IMR-90 (cell line): ENCODE data around the gene NKIRAS1. TPM values are rescaled to one million over a fixed set of nuclear protein-coding genes. Genes with fewer than 3 reads are reported as not detected.
"Not testable (repeated sequence)": the region's sequence is repeated elsewhere in the genome, so short reads cannot be mapped to it uniquely, and the experiment has no call there.

Source experiments
- ATAC-seq: fragments of 200-7000 bp; cut with Tn5 transposase; 2 replicates; pipeline ENCODE4 v1.9.1; 2020; ENCODE audit warnings: low read depth, mild to moderate bottlenecking, moderate library complexity
- BruUV-seq: library from RNA; stranded (reverse); fragments of 400-500 nt; replicated peaks from 2 replicates; lab custom pipeline; 2021; lab: Mats Ljungman, UMichigan
- CTCF ChIA-PET: fragments of 300-600 bp; formaldehyde crosslinking; extraction: SDS; loops from one replicate; lab custom pipeline; 2021; ENCODE audit warnings: antibody characterized with exemption; lab: Yijun Ruan, JAX
- POLR2A ChIA-PET: fragments of 300-600 bp; sonication (Branson Sonifier 250); formaldehyde crosslinking; loops from one replicate; lab custom pipeline; 2022; ENCODE audit warnings: antibody characterized with exemption; ENCODE audit not compliant: unreplicated experiment; lab: Charles Lee
- DNase-seq: peaks from one replicate; pipeline ENCODE4 v3.0.0; 2013
- H2AFZ ChIP-seq: replicated peaks from 2 replicates; pipeline ENCODE3; 2013; ENCODE audit warnings: low read length, mild to moderate bottlenecking; ENCODE audit not compliant: poor library complexity
- H2AK5ac ChIP-seq: 2 replicates; pipeline ENCODE4 v1.6.1; 2013; ENCODE audit warnings: low read depth, low read length, inconsistent platforms
- H2AK9ac ChIP-seq: replicated peaks from 2 replicates; pipeline ENCODE3; 2013; ENCODE audit warnings: mild to moderate bottlenecking, low read depth, low read length, moderate library complexity; ENCODE audit not compliant: poor library complexity
- H2BK120ac ChIP-seq: 2 replicates; pipeline ENCODE4 v1.6.1; 2013; ENCODE audit warnings: low read depth, low read length, inconsistent platforms
- H2BK15ac ChIP-seq: 3 replicates; pipeline ENCODE4 v1.6.1; 2013; ENCODE audit warnings: low read depth, low read length, inconsistent platforms
- H2BK20ac ChIP-seq: 2 replicates; pipeline ENCODE4 v1.6.1; 2013; ENCODE audit warnings: low read depth, mild to moderate bottlenecking, inconsistent platforms, low read length, moderate library complexity
- H2BK5ac ChIP-seq: 2 replicates; pipeline ENCODE4 v1.6.1; 2013; ENCODE audit warnings: mild to moderate bottlenecking, low read depth, low read length, inconsistent platforms; ENCODE audit not compliant: poor library complexity, severe bottlenecking
- H3K14ac ChIP-seq: replicated peaks from 2 replicates; pipeline ENCODE4 v1.6.1; 2013; ENCODE audit warnings: low read depth, low read length, inconsistent platforms
- H3K18ac ChIP-seq: 2 replicates; pipeline ENCODE4 v1.6.1; 2013; ENCODE audit warnings: low read depth, low read length, control low read depth
- H3K23ac ChIP-seq: 2 replicates; pipeline ENCODE4 v1.6.1; 2013; ENCODE audit warnings: low read depth, low read length, inconsistent platforms
- H3K27ac ChIP-seq: 2 replicates; pipeline ENCODE4 v1.5.1; 2013; ENCODE audit warnings: mild to moderate bottlenecking, control low read depth, low read length; ENCODE audit not compliant: insufficient read depth
- H3K27me3 ChIP-seq: 2 replicates; pipeline ENCODE4 v1.6.1; 2013; ENCODE audit warnings: low read length; ENCODE audit not compliant: control insufficient read depth, insufficient read depth
- H3K36me3 ChIP-seq: 2 replicates; pipeline ENCODE4 v1.6.1; 2013; ENCODE audit warnings: low read length, mixed read lengths; ENCODE audit not compliant: control insufficient read depth, insufficient read depth
- H3K4ac ChIP-seq: 2 replicates; pipeline ENCODE4 v1.6.1; 2013; ENCODE audit warnings: low read depth, low read length, inconsistent platforms
- H3K4me1 ChIP-seq: 2 replicates; pipeline ENCODE4 v1.6.1; 2013; ENCODE audit warnings: low read length, mixed read lengths; ENCODE audit not compliant: control insufficient read depth, insufficient read depth
- H3K4me2 ChIP-seq: 2 replicates; pipeline ENCODE4 v1.6.1; 2013; ENCODE audit warnings: low read depth, mild to moderate bottlenecking, control low read depth, low read length, moderate library complexity
- H3K4me3 ChIP-seq: 2 replicates; pipeline ENCODE4 v1.5.1; 2013; ENCODE audit warnings: low read depth, mild to moderate bottlenecking, control low read depth, low read length, moderate library complexity; ENCODE audit not compliant: insufficient read depth
- H3K56ac ChIP-seq: 2 replicates; pipeline ENCODE4 v1.6.1; 2013; ENCODE audit warnings: low read length, inconsistent platforms; ENCODE audit not compliant: insufficient read depth; ENCODE audit errors: extremely low read depth
- H3K79me1 ChIP-seq, 2 experiments: 2 replicates each; pipeline ENCODE4 v1.6.1; 2013; ENCODE audit warnings: low read length in 2 of 2, inconsistent platforms in 1 of 2, low read depth in 1 of 2
- H3K9ac ChIP-seq: 2 replicates; pipeline ENCODE4 v1.6.1; 2013; ENCODE audit warnings: low read depth, low read length, control low read depth
- H3K9me1 ChIP-seq: 2 replicates; pipeline ENCODE4 v1.6.1; 2013; ENCODE audit warnings: low read length, inconsistent platforms; ENCODE audit not compliant: insufficient read depth
- H3K9me3 ChIP-seq: 2 replicates; pipeline ENCODE4 v1.6.1; 2013; ENCODE audit warnings: low read length; ENCODE audit not compliant: control insufficient read depth, insufficient read depth
- H4K20me1 ChIP-seq: 2 replicates; pipeline ENCODE4 v1.6.1; 2013; ENCODE audit warnings: low read length, inconsistent platforms; ENCODE audit not compliant: insufficient read depth
- H4K5ac ChIP-seq: 2 replicates; pipeline ENCODE4 v1.6.1; 2013; ENCODE audit warnings: mild to moderate bottlenecking, low read depth, low read length, control low read depth
- H4K8ac ChIP-seq, 2 experiments: 2 replicates each; pipeline ENCODE4 v1.6.1; 2013; ENCODE audit warnings: low read depth in 2 of 2, low read length in 2 of 2, control low read depth in 1 of 2, inconsistent platforms in 1 of 2
- H4K91ac ChIP-seq: 2 replicates; pipeline ENCODE4 v1.6.1; 2013; ENCODE audit warnings: low read depth, low read length, inconsistent platforms; ENCODE audit not compliant: insufficient read depth
- WGBS, 2 experiments: methylation state at CpG; one replicate each; pipeline versions ENCODE4 v1.1.5 to v1.1.7; 2013; ENCODE audit warnings: missing lambda C conversion rate in 2 of 2; ENCODE audit not compliant: insufficient read length in 1 of 2; ENCODE audit errors: extremely low coverage in 2 of 2; 5-methylcytosine and 5-hydroxymethylcytosine counted together
- dilution Hi-C: fragments of 300-500 bp; cut with HindIII; formaldehyde crosslinking; loops from one replicate; pipeline ENCODE4 v1.14.3; 2018; ENCODE audit warnings: low sequenced_read_pairs; ENCODE audit not compliant: unreplicated experiment
- in situ Hi-C: fragments of 300-500 bp; cut with MboI; formaldehyde crosslinking; loops from 3 replicates; pipeline ENCODE4 v1.14.3; 2019; ENCODE audit warnings: low sequenced_read_pairs, inconsistent platforms, mixed read lengths
- intact Hi-C: fragments of 100-400 bp; cut with micrococcal nuclease; formaldehyde crosslinking; loops from 2 replicates; pipeline ENCODE4 v1.10.0; 2022
- polyA plus RNA-seq, 3 experiments: library from polyadenylated mRNA; depleted of rRNA; stranded (reverse); fragments of >200 nt; gene quantifications; 2 replicates each; pipeline ENCODE4 v1.2.3, GENCODE V29; 2012; ENCODE audit warnings: low replicate concordance in 1 of 3
- total RNA-seq: library from RNA; depleted of rRNA; stranded (reverse); fragments of >200 nt; gene quantifications from 2 replicates; pipeline ENCODE4 v1.2.3, GENCODE V29; 2012

Gene NKIRAS1
- total and polyA plus RNA-seq, 2 of the 4 experiments (the other 2 are of a cell fraction) = 6.1 to 6.8 TPM

GRCh38 chr3:23912335-23912734, 4.5 kb downstream of the NKIRAS1 start:
- H2BK5ac ChIP-seq, H3K4me1 ChIP-seq, H2BK120ac ChIP-seq, in situ Hi-C loops, H2BK20ac ChIP-seq, H2AFZ ChIP-seq, H3K56ac ChIP-seq, dilution Hi-C loops, H3K4me2 ChIP-seq, H4K8ac ChIP-seq, H3K27me3 ChIP-seq, H2BK15ac ChIP-seq, H3K18ac ChIP-seq, H3K27ac ChIP-seq, H4K20me1 ChIP-seq, H3K14ac ChIP-seq, H3K23ac ChIP-seq, ATAC-seq, H4K91ac ChIP-seq, H3K9ac ChIP-seq, H2AK9ac ChIP-seq, H3K36me3 ChIP-seq, H3K9me1 ChIP-seq, H3K4ac ChIP-seq, POLR2A ChIA-PET, CTCF ChIA-PET, BruUV-seq, DNase-seq, H4K5ac ChIP-seq, H2AK5ac ChIP-seq, H3K9me3 ChIP-seq, H3K4me3 ChIP-seq: not testable (repeated sequence)
- H3K79me1 ChIP-seq = peaks cover 16 to 22% of the 10 kb centered on the region in 2 experiments
- intact Hi-C loops = loop anchor here (10.0 kb wide), 1 partner anchor 772 kb away; no protein-coding TSS in a partner anchor
- WGBS, 2 experiments = no CpG with 5 or more reads among the region's 3 CpGs
